ENCODE results near the gene IPO11.

The IPO11 gene

DNA sequence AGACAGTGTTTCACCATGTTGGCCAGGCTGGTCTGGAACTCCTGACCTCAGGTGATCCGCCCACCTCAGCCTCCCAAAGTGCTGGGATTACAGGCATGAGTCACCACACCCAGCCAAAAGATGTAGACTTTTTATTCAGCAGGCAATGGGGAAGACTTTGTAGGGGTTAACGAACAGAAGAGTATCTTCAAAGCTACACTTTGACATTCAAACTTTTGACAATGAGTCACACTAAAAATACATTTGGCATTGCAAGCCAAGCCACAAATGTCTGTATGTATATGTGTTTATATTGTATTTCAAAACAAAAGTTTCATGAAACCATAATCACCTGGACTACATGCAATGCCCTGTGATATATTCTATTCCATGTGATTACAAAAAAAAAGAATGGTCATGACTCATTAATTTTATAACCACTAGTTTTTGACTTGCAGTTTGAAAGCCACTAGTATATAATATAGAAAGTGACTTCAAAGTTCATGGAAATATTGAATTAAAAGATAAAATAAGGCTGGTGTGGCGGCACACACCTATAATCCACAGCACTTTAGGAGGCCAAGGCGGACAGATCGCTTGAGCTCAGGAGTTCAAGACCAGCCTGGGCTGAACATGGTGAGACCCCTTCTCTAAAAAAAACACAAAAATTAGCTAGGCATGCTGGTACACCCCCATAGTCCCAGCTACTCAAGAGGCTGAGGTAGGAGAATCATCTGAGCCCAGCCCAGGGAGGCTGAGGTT lies 17.2 kb upstream of the IPO11 start:
- no peak for TF ChIP-seq MYC (IDR thresholded peaks at IDR 0.05; ENCODE audit: low read depth, low read length)
- TF ChIP-seq POLR2A (IDR thresholded peaks at IDR 0.05; ENCODE audit: extremely low read depth, insufficient read length), result no peak
- TF ChIP-seq, protein P1, sequence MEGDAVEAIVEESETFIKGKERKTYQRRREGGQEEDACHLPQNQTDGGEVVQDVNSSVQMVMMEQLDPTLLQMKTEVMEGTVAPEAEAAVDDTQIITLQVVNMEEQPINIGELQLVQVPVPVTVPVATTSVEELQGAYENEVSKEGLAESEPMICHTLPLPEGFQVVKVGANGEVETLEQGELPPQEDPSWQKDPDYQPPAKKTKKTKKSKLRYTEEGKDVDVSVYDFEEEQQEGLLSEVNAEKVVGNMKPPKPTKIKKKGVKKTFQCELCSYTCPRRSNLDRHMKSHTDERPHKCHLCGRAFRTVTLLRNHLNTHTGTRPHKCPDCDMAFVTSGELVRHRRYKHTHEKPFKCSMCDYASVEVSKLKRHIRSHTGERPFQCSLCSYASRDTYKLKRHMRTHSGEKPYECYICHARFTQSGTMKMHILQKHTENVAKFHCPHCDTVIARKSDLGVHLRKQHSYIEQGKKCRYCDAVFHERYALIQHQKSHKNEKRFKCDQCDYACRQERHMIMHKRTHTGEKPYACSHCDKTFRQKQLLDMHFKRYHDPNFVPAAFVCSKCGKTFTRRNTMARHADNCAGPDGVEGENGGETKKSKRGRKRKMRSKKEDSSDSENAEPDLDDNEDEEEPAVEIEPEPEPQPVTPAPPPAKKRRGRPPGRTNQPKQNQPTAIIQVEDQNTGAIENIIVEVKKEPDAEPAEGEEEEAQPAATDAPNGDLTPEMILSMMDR (IDR thresholded peaks at IDR 0.05; ENCODE audit: low read depth, low read length), result no peak
- TF ChIP-seq MAX (IDR thresholded peaks at IDR 0.05; ENCODE audit: low read depth, low read length), result no peak
- no peak for DNase-seq (ENCODE audit: low read depth)
- no peak overlapping the region for H3K4me3 ChIP-seq (ENCODE audit: low read depth, low read length)

DNA sequence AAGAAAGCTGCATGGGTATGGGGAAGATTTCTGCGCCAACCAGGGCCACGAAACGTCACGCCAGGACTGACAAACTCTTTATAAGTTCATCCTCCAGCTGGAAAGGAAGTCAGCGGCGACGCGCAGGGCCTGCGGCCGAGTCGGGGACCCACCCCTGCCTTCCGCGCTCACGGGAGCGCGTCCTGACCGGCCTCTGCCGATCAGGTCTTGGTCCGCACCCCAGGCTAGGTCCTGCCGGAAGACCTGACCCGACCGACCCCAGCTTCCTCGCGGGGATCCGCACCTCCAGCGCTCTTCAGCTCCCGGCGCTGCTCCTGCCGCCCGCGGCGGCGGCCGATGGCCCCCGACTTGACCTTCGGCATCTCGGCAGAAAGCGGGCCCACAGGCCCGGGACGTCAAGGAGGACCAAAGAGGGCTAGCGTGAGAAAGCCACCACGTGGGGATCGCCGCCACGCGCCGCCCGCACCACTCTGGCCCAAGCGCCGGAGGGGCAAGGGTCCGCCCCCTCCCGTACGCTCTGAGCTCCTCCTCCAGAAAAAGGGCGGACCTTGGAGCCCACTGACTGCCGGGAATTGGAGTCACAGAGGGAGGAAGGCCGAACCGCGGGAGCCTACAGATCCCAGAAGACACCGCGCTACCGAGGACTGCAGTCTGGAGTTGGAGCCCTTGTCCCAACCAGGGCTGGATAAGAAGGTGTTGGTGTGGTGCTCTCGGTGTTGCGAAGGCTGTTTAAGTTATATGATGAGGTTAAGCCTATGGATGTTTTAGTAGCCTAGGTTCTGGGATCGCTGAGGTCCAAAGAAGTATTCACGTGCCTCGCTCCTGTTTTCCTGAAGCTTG lies 8.9 kb upstream of the IPO11 start, which contains the start of gene DIMT1:
Gene DIMT1, minus strand, starts transcription at position 495 of the 840 bp plus-strand sequence. Its CDS starts 133 bp downstream, at position 362.
- peak within 1 kb of the TSS; percentile 97 for H3K4me3 ChIP-seq (ENCODE audit: low read depth, low read length)
- DNase-seq (ENCODE audit: low read depth), result peak; percentile 99
- TF ChIP-seq, protein P1 (IDR thresholded peaks at IDR 0.05; ENCODE audit: low read depth, low read length), result no peak
- peak; percentile 99 for TF ChIP-seq MYC (IDR thresholded peaks at IDR 0.05; ENCODE audit: low read depth, low read length)
- TF ChIP-seq MAX (IDR thresholded peaks at IDR 0.05; ENCODE audit: low read depth, low read length), result peak; percentile 95
- TF ChIP-seq POLR2A (IDR thresholded peaks at IDR 0.05; ENCODE audit: extremely low read depth, insufficient read length), result peak; percentile 91

DNA sequence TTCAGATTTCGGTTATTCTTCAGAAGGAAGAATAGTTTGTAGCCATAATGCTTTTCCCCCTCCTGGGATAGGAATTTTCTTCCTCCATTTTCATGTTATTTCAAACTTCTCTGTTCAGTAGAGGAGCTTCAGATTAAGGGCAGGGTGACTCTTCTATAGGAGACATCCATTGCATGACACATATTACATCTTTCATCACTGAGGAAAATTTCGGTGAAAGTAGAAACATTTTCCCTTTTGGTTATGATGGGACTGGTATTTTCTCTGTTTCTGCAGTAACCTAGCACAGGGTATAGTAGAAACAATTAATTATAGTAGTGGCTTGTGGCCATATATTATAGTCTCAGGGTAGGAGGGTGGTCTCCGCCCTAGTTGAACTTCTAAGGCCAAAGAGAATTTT lies 1.1 kb downstream of the IPO11 start:
- peak overlapping the region; percentile 99 for H3K4me3 ChIP-seq (ENCODE audit: low read depth, low read length)
- TF ChIP-seq POLR2A (IDR thresholded peaks at IDR 0.05; ENCODE audit: extremely low read depth, insufficient read length), result no peak
- TF ChIP-seq, protein P1 (IDR thresholded peaks at IDR 0.05; ENCODE audit: low read depth, low read length), result no peak
- TF ChIP-seq MAX (IDR thresholded peaks at IDR 0.05; ENCODE audit: low read depth, low read length), result no peak
- TF ChIP-seq MYC (IDR thresholded peaks at IDR 0.05; ENCODE audit: low read depth, low read length), result no peak
- no peak for DNase-seq (ENCODE audit: low read depth)

GRCh38 chr5:62418462-62419076 lies 6.0 kb downstream of the IPO11 start:
- no peak for DNase-seq (ENCODE audit: low read depth)
- TF ChIP-seq POLR2A (IDR thresholded peaks at IDR 0.05; ENCODE audit: extremely low read depth, insufficient read length) (no peak), MYC (IDR thresholded peaks at IDR 0.05; ENCODE audit: low read depth, low read length) (no peak), MAX (IDR thresholded peaks at IDR 0.05; ENCODE audit: low read depth, low read length) (no peak)
- TF ChIP-seq, protein P1 (IDR thresholded peaks at IDR 0.05; ENCODE audit: low read depth, low read length), result no peak
- H3K4me3 ChIP-seq (ENCODE audit: low read depth, low read length), result no peak overlapping the region

GRCh38 chr5:62419609-62420008 lies 7.0 kb downstream of the IPO11 start:
- DNase-seq (ENCODE audit: low read depth), result no peak
- H3K4me3 ChIP-seq (ENCODE audit: low read depth, low read length), result no peak overlapping the region
- TF ChIP-seq, protein P1 (IDR thresholded peaks at IDR 0.05; ENCODE audit: low read depth, low read length), result no peak
- TF ChIP-seq MYC (IDR thresholded peaks at IDR 0.05; ENCODE audit: low read depth, low read length), result no peak
